Raji (cell line): Measurements from ENCODE around the gene NUMB.

ENCODE experiments used
- POLR2A ChIP-seq: IDR thresholded peaks from 2 replicates; pipeline ENCODE4 v1.6.1; 2011; ENCODE audit warnings: low read depth, low read length, control low read depth; ENCODE audit not compliant: insufficient read depth

The NUMB gene

GRCh38 chr14:73457041-73457923, 1.1 kb downstream of the NUMB start:
- no peak for TF ChIP-seq POLR2A

GRCh38 chr14:73455294-73455693, 3.1 kb downstream of the NUMB start:
- TF ChIP-seq POLR2A: no peak

GRCh38 chr14:73452341-73453186, 5.8 kb downstream of the NUMB start:
- TF ChIP-seq POLR2A: no peak

GRCh38 chr14:73443758-73444157, 14.6 kb downstream of the NUMB start:
- TF ChIP-seq POLR2A: no peak

GRCh38 chr14:73441286-73441685, 17.1 kb downstream of the NUMB start:
- TF ChIP-seq POLR2A: no peak

GRCh38 chr14:73438993-73439392, 19.4 kb downstream of the NUMB start:
- no peak for TF ChIP-seq POLR2A

- TF ChIP-seq POLR2A: no peak
Observed at GRCh38 chr14:73437206-73437605, 21.1 kb downstream of the NUMB start.

GRCh38 chr14:73432124-73432523, 26.2 kb downstream of the NUMB start:
- TF ChIP-seq POLR2A: no peak

GRCh38 chr14:73428353-73428824, 30.0 kb downstream of the NUMB start:
- no peak for TF ChIP-seq POLR2A

- TF ChIP-seq POLR2A: no peak
Observed at GRCh38 chr14:73427516-73428264, 30.7 kb downstream of the NUMB start.

- TF ChIP-seq POLR2A: no peak
Observed at GRCh38 chr14:73426877-73427276, 31.5 kb downstream of the NUMB start.

- TF ChIP-seq POLR2A: no peak
Observed at GRCh38 chr14:73424453-73424852, 33.9 kb downstream of the NUMB start.

GRCh38 chr14:73422515-73422914, 35.8 kb downstream of the NUMB start:
- TF ChIP-seq POLR2A: no peak

GRCh38 chr14:73418227-73418626, 40.1 kb downstream of the NUMB start:
- TF ChIP-seq POLR2A: no peak

- no peak for TF ChIP-seq POLR2A
Observed at GRCh38 chr14:73403181-73403752, 55.1 kb downstream of the NUMB start.
